DMS53 (cell line): ENCODE measurements around the gene C11orf54.

ENCODE experiments used
- DNase-seq: peaks from one replicate; lab custom pipeline; 2025; lab: John Stamatoyannopoulos, UW

C11orf54 gene

GRCh38 chr11:93741094-93741881 is at the start of gene C11orf54, which contains the start of gene TAF1D:
Gene C11orf54 (plus strand): TSS chr11:93741672. CDS start chr11:93747394, 5,722 bp downstream.
Gene TAF1D (minus strand): TSS chr11:93741495. CDS start chr11:93739304, 2,191 bp downstream.
- peak; percentile 100 for DNase-seq

- DNase-seq: peak; percentile 8
These were observed 47.4 kb upstream of the C11orf54 start for GRCh38 chr11:93694109-93694508.

- no peak for DNase-seq
These were observed 46.9 kb upstream of the C11orf54 start for GRCh38 chr11:93694557-93694956.

GRCh38 chr11:93697611-93698010 is 43.9 kb upstream of the C11orf54 start:
- DNase-seq: no peak

- DNase-seq: no peak
These were observed 40.6 kb upstream of the C11orf54 start for GRCh38 chr11:93700830-93701229.

GRCh38 chr11:93704237-93704636 is 37.2 kb upstream of the C11orf54 start:
- peak; percentile 45 for DNase-seq

GRCh38 chr11:93710239-93710638 is 31.2 kb upstream of the C11orf54 start:
- DNase-seq: no peak

- DNase-seq: no peak
These were observed 28.8 kb upstream of the C11orf54 start for GRCh38 chr11:93712678-93713077.

- no peak for DNase-seq
These were observed 25.6 kb upstream of the C11orf54 start for GRCh38 chr11:93715797-93716396.

- DNase-seq: no peak
These were observed 24.0 kb upstream of the C11orf54 start for GRCh38 chr11:93717501-93717900.

GRCh38 chr11:93718057-93718563 is 23.4 kb upstream of the C11orf54 start:
- DNase-seq: no peak

GRCh38 chr11:93719310-93719709 is 22.2 kb upstream of the C11orf54 start:
- no peak for DNase-seq

- DNase-seq: no peak
These were observed 20.9 kb upstream of the C11orf54 start for GRCh38 chr11:93720522-93720921.

- DNase-seq: no peak
These were observed 17.4 kb upstream of the C11orf54 start for GRCh38 chr11:93724089-93724488.

GRCh38 chr11:93727985-93728791 is 13.3 kb upstream of the C11orf54 start:
- DNase-seq: peak; percentile 48

GRCh38 chr11:93728792-93729128 is 12.7 kb upstream of the C11orf54 start:
- DNase-seq: peak; percentile 48

GRCh38 chr11:93729129-93729616 is 12.3 kb upstream of the C11orf54 start:
- peak; percentile 48 for DNase-seq

GRCh38 chr11:93730108-93731107 is 11.1 kb upstream of the C11orf54 start:
- DNase-seq: no peak

GRCh38 chr11:93732237-93732892 is 9.1 kb upstream of the C11orf54 start:
- DNase-seq: peak; percentile 45

GRCh38 chr11:93733474-93733873 is 8.0 kb upstream of the C11orf54 start:
- DNase-seq: peak; percentile 29
